ENCODE data around the gene NKTR. TPM values are rescaled to one million over a fixed set of nuclear protein-coding genes. Genes with fewer than 3 reads are reported as not detected.

NKTR gene
- polyA plus RNA-seq, 1 donor (not counting 4 experiments of a cell fraction or from before 2014, with no cell fraction given): 38.6 TPM

DNA sequence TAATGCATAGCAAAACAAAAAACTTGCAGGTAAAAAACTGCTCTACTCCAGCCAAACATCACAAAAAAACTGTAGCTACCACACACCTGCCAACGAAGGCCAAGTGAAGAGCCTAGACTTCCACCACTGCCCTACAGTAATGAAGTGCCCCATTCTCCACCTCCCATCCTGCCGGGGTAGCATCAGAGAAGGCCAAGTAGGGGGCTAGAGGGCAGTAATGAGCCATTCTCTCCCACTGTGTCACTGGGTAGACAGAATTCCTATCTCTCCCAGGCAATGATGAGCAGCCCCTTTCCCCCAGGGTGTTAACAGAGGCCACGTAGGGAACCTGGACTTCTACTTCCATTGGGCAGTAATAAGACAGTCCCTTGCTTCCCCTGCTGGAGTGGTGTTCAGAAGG, 28.2 kb upstream of the NKTR start:
- Histone ChIP-seq H3K36me3 (ENCODE audit: control insufficient read depth in 2 of 2, extremely low read depth in 1 of 2, insufficient read depth in 2 of 2, low read length in 2 of 2) (peaks cover 4 to 13% of the 10 kb centered on the region in 2 experiments), H3K79me2 (ENCODE audit: control insufficient read depth, insufficient read depth, low read length) (peaks cover 38% of the 10 kb centered on the region), H3K27me3 (ENCODE audit: control insufficient read depth, extremely low read depth, insufficient read depth, low read length) (no peaks in the 10 kb centered on the region), H3K9me1 (ENCODE audit: control insufficient read depth, extremely low read depth, insufficient read depth, low read length) (no peaks in the 10 kb centered on the region), H4K20me1 (ENCODE audit: control insufficient read depth, extremely low read depth, insufficient read depth, low read length) (no peaks in the 10 kb centered on the region), H3K4me3 (ENCODE audit: control insufficient read depth in 2 of 3, extremely low read depth in 1 of 3, insufficient read depth in 2 of 3, low read depth in 1 of 3, low read length in 3 of 3) (no peak overlapping the region), H3K4me1 (ENCODE audit: control insufficient read depth, extremely low read depth, insufficient read depth, low read length) (no peaks in the 10 kb centered on the region), H3K4me2 (ENCODE audit: control insufficient read depth, extremely low read depth, insufficient read depth, low read depth, low read length) (no peak overlapping the region), H3K27ac (ENCODE audit: control insufficient read depth, insufficient read depth, low read length) (no peak overlapping the region), H2AFZ (ENCODE audit: control insufficient read depth, low read length) (no peak overlapping the region), H3K9ac (ENCODE audit: control insufficient read depth, extremely low read depth, insufficient read depth, low read length) (no peak overlapping the region), H3K9me3 (ENCODE audit: control insufficient read depth, low read depth, low read length) (no peaks in the 10 kb centered on the region)
- peak; percentile 79 for FAIRE-seq
- TF ChIP-seq, protein P1, sequence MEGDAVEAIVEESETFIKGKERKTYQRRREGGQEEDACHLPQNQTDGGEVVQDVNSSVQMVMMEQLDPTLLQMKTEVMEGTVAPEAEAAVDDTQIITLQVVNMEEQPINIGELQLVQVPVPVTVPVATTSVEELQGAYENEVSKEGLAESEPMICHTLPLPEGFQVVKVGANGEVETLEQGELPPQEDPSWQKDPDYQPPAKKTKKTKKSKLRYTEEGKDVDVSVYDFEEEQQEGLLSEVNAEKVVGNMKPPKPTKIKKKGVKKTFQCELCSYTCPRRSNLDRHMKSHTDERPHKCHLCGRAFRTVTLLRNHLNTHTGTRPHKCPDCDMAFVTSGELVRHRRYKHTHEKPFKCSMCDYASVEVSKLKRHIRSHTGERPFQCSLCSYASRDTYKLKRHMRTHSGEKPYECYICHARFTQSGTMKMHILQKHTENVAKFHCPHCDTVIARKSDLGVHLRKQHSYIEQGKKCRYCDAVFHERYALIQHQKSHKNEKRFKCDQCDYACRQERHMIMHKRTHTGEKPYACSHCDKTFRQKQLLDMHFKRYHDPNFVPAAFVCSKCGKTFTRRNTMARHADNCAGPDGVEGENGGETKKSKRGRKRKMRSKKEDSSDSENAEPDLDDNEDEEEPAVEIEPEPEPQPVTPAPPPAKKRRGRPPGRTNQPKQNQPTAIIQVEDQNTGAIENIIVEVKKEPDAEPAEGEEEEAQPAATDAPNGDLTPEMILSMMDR (optimal IDR thresholded peaks at IDR 0.05 in 1 of 3, IDR thresholded peaks at IDR 0.05 in 1 of 3, conservative IDR thresholded peaks at IDR 0.05 in 1 of 3; ENCODE audit: extremely low read depth in 1 of 3, insufficient read depth in 2 of 3, low read length in 3 of 3): peak; percentile 51 to 87 (median 74)
- no peak for TF ChIP-seq EZH2 (IDR thresholded peaks at IDR 0.05; ENCODE audit: low read length)
- no peak for DNase-seq (ENCODE audit: low read depth, low spot score)
- dilution Hi-C loops (cut with MboI; ENCODE audit: extremely low pct_ligation_motif_present, low sequenced_read_pairs): no loop called here

DNA sequence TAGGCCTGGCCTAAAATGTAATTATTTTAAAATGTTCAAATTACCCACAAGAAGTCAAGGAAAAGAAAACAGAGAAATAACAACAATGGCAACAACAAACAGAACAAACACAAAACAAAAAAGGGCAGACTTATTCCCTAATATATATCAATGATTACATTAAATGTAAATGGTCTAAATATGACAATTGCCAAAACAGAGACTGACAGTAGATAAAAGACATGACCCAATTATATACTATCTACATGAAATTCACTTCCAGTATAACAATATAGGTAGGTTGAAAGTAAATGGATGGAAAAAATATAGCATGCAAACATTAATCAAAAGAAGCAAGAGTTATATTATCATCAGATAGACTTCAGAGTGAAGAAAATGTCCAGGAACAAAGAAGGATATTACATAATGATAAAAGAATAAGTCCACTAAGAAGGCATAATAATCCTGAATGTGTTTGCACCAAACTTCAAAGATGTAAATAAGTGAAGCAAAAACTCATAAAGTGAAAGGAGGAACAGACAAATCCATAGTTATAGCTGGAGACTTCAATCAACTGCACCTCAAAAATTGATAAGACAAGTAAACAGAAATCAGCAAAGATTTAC, 25.2 kb upstream of the NKTR start:
- no peak for TF ChIP-seq EZH2 (IDR thresholded peaks at IDR 0.05; ENCODE audit: low read length)
- TF ChIP-seq, protein P1 (optimal IDR thresholded peaks at IDR 0.05 in 1 of 3, IDR thresholded peaks at IDR 0.05 in 1 of 3, conservative IDR thresholded peaks at IDR 0.05 in 1 of 3; ENCODE audit: extremely low read depth in 1 of 3, insufficient read depth in 2 of 3, low read length in 3 of 3): no peak
- H3K4me2 ChIP-seq (ENCODE audit: control insufficient read depth, extremely low read depth, insufficient read depth, low read depth, low read length): no peak overlapping the region
- no peak overlapping the region for H3K9ac ChIP-seq (ENCODE audit: control insufficient read depth, extremely low read depth, insufficient read depth, low read length)
- no peaks in the 10 kb centered on the region for H4K20me1 ChIP-seq (ENCODE audit: control insufficient read depth, extremely low read depth, insufficient read depth, low read length)
- H3K79me2 ChIP-seq (ENCODE audit: control insufficient read depth, insufficient read depth, low read length): peaks cover 57% of the 10 kb centered on the region
- no peaks in the 10 kb centered on the region for H3K9me1 ChIP-seq (ENCODE audit: control insufficient read depth, extremely low read depth, insufficient read depth, low read length)
- H3K9me3 ChIP-seq (ENCODE audit: control insufficient read depth, low read depth, low read length): no peaks in the 10 kb centered on the region
- H2AFZ ChIP-seq (ENCODE audit: control insufficient read depth, low read length): no peak overlapping the region
- H3K4me1 ChIP-seq (ENCODE audit: control insufficient read depth, extremely low read depth, insufficient read depth, low read length): peaks cover 3% of the 10 kb centered on the region
- no peaks in the 10 kb centered on the region for H3K27me3 ChIP-seq (ENCODE audit: control insufficient read depth, extremely low read depth, insufficient read depth, low read length)
- FAIRE-seq (no peak), DNase-seq (ENCODE audit: low read depth, low spot score) (no peak)
- dilution Hi-C loops (cut with MboI; ENCODE audit: extremely low pct_ligation_motif_present, low sequenced_read_pairs): no loop called here
- peaks cover 0 to 4% of the 10 kb centered on the region in 2 experiments for H3K36me3 ChIP-seq (ENCODE audit: control insufficient read depth in 2 of 2, extremely low read depth in 1 of 2, insufficient read depth in 2 of 2, low read length in 2 of 2)
- no peak overlapping the region for H3K27ac ChIP-seq (ENCODE audit: control insufficient read depth, insufficient read depth, low read length)
- H3K4me3 ChIP-seq (ENCODE audit: control insufficient read depth in 2 of 3, extremely low read depth in 1 of 3, insufficient read depth in 2 of 3, low read depth in 1 of 3, low read length in 3 of 3): no peak overlapping the region

Measured in keratinocyte (primary cell).